Sigmoid colon (tissue), 7 donors: Measurements from ENCODE around the gene ZNF345. TPM values are rescaled to one million over a fixed set of nuclear protein-coding genes. Genes with fewer than 3 reads are reported as not detected.

Experiments used
- DNase-seq: peaks from one replicate; pipeline ENCODE4 v3.0.0-alpha.2; 2019
- H3K27ac ChIP-seq, 4 donors: fragments of 200-600 bp; sonication (generic); one replicate each; pipeline ENCODE4 v1.5.1; 2016 to 2019; ENCODE audit warnings: mild to moderate bottlenecking in 1 of 4
- H3K27me3 ChIP-seq, 3 donors: fragments of 200-600 bp; sonication (generic); one replicate each; pipeline ENCODE4 v1.5.1; 2019; ENCODE audit warnings: mild to moderate bottlenecking in 1 of 3
- H3K36me3 ChIP-seq, 4 donors: fragments of 200-600 bp; sonication (generic); one replicate each; pipeline ENCODE4 v1.5.1; 2016 to 2019
- H3K4me1 ChIP-seq, 4 donors: fragments of 200-600 bp; sonication (generic); one replicate each; pipeline ENCODE4 v1.5.1; 2017 to 2019
- H3K4me3 ChIP-seq, 4 donors: fragments of 200-600 bp; sonication (generic); one replicate each; pipeline ENCODE4 v1.5.1; 2017 to 2019; ENCODE audit warnings: mild to moderate bottlenecking in 2 of 4, moderate library complexity in 1 of 4
- H3K9me3 ChIP-seq, 4 donors: fragments of 200-600 bp in 3 of 4; sonication (generic) in 3 of 4; one replicate each; pipeline versions ENCODE4 v1.5.1 to v1.6.1; 2013 to 2019
- EP300 ChIP-seq, 4 donors: sonication (generic); formaldehyde crosslinking; IDR thresholded peaks; one replicate each; pipeline ENCODE4 v1.6.1; 2017; ENCODE audit warnings: antibody characterized with exemption in 4 of 4
- POLR2A ChIP-seq, 2 donors: fragments of 450-650 bp; IDR thresholded peaks; one replicate each; pipeline ENCODE4 v1.6.1; 2016; ENCODE audit warnings: antibody characterized with exemption in 2 of 2, mild to moderate bottlenecking in 2 of 2, moderate library complexity in 2 of 2
- POLR2AphosphoS5 ChIP-seq, 4 donors: sonication (generic); formaldehyde crosslinking; IDR thresholded peaks; one replicate each; pipeline ENCODE4 v1.6.1; 2017; ENCODE audit warnings: antibody characterized with exemption in 4 of 4
- WGBS, 2 donors: extraction: QIAGEN DNeasy Blood & Tissue Kit; methylation state at CpG; one replicate each; pipeline ENCODE4 v1.1.7; 2013; 5-methylcytosine and 5-hydroxymethylcytosine counted together
- intact Hi-C: fragments of 100-400 bp; cut with DNase I; formaldehyde crosslinking; loops from one replicate; pipeline ENCODE4 v1.15.1; 2023
- polyA plus RNA-seq, 3 donors: library from polyadenylated mRNA; stranded (reverse); fragments of 200-250 nt; gene quantifications; one replicate each; pipeline ENCODE4 v1.2.3, GENCODE V29; 2013
- total RNA-seq, 4 donors: library from RNA; depleted of rRNA; stranded (reverse); fragments of >200 nt; gene quantifications; one replicate each; pipeline ENCODE4 v1.1.0, GENCODE V29; 2016
- TF ChIP-seq, protein P1 (sequence below), 4 experiments: fragments of 450-650 bp in 3 of 4; fragments of 200-600 bp in 1 of 4; IDR thresholded peaks; one replicate each; pipeline ENCODE4 v1.5.1; 2016 to 2019; ENCODE audit warnings: antibody characterized with exemption in 4 of 4, mild to moderate bottlenecking in 3 of 4, moderate library complexity in 2 of 4
- donor health status: healthy with polysubstance abuse.
- donor health status: Bipolar disorder and iron deficiency.
- donor health status: healthy.

Gene ZNF345
- total and polyA plus RNA-seq, 7 donors = 0.69 to 13.0 (median 4.6) TPM

DNA sequence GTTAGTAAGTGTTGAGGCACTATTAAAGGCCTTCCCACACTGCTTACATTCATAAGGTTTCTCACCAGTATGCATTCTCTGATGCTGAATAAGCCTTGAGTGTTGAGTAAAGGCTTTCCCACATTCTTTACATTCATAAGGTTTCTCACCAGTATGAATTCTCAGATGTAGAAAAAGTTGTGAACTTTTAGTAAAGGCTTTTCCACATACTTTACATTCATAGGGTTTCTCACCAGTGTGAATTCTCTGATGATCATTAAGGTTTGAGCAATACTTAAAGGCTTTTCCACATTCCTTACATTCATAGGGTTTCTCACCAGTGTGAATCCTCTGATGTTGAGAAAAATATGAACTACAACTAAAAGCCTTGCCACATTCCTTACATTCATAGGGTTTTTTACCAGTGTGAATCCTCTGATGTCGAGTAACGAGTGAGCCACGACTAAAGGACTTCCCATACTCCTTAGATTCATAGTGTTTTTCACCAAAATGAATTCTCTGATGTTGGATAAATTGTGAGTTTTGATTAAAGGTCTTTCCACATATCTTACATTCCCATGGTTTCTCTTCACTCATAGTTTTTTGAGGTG lies 41.2 kb downstream of the ZNF345 start:
- Histone ChIP-seq H3K27me3 (no peaks in the 10 kb centered on the region), H3K4me1 (no peaks in the 10 kb centered on the region), H3K4me3 (no peak overlapping the region), H3K9me3 (peaks cover 52 to 98% (median 79%) of the 10 kb centered on the region in 4 donors), H3K36me3 (peaks cover 41 to 89% (median 67%) of the 10 kb centered on the region in 4 donors), H3K27ac (no peak overlapping the region)
- intact Hi-C loops = no loop called here
- 95 to 97% methylated on average over 3 of the region's 3 CpGs for WGBS, 2 donors
- TF ChIP-seq POLR2A (IDR thresholded peaks at IDR 0.05) = no peak
- TF ChIP-seq EP300 (IDR thresholded peaks at IDR 0.05) = no peak
- no peak for TF ChIP-seq POLR2AphosphoS5 (IDR thresholded peaks at IDR 0.05)
- TF ChIP-seq, protein P1, sequence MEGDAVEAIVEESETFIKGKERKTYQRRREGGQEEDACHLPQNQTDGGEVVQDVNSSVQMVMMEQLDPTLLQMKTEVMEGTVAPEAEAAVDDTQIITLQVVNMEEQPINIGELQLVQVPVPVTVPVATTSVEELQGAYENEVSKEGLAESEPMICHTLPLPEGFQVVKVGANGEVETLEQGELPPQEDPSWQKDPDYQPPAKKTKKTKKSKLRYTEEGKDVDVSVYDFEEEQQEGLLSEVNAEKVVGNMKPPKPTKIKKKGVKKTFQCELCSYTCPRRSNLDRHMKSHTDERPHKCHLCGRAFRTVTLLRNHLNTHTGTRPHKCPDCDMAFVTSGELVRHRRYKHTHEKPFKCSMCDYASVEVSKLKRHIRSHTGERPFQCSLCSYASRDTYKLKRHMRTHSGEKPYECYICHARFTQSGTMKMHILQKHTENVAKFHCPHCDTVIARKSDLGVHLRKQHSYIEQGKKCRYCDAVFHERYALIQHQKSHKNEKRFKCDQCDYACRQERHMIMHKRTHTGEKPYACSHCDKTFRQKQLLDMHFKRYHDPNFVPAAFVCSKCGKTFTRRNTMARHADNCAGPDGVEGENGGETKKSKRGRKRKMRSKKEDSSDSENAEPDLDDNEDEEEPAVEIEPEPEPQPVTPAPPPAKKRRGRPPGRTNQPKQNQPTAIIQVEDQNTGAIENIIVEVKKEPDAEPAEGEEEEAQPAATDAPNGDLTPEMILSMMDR (IDR thresholded peaks at IDR 0.05) = no peak
- DNase-seq = no peak

DNA sequence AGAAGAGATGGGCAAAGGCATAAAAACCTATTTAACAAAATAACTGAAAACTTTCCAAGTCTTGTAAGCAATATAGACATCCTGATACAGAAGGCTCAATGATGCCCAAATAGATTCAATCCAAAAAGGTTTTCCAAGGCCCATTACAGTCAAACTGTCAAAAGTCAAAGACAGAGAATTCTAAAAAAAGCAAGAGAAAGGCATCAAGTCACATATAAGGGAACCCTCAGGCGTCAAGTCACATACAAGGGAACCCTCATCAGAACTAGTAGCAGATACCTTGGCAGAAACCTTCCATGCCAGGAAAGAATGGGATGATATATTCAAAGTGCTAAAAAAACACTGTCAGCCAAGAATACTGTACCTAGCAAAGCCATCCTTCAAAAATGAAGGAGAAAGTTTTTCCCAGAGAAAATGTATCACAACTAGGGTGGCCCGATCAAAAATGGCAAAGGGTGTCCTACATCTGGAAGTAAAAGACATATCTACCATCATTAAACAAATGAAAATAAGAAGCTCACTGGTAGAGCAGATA lies 44.2 kb downstream of the ZNF345 start:
- no peak overlapping the region for H3K4me3 ChIP-seq
- TF ChIP-seq, protein P1 (IDR thresholded peaks at IDR 0.05) = no peak
- no peak for TF ChIP-seq POLR2AphosphoS5 (IDR thresholded peaks at IDR 0.05)
- TF ChIP-seq POLR2A (IDR thresholded peaks at IDR 0.05) = no peak
- TF ChIP-seq EP300 (IDR thresholded peaks at IDR 0.05) = no peak
- peaks cover 60 to 99% (median 80%) of the 10 kb centered on the region in 4 donors for H3K9me3 ChIP-seq
- no peak overlapping the region for H3K27ac ChIP-seq
- peaks cover 46 to 100% (median 87%) of the 10 kb centered on the region in 4 donors for H3K36me3 ChIP-seq
- H3K4me1 ChIP-seq = no peaks in the 10 kb centered on the region
- intact Hi-C loops = no loop called here
- WGBS, 2 donors = 95 to 97% methylated on average over 2 of the region's 2 CpGs
- DNase-seq = no peak
- no peaks in the 10 kb centered on the region for H3K27me3 ChIP-seq

DNA sequence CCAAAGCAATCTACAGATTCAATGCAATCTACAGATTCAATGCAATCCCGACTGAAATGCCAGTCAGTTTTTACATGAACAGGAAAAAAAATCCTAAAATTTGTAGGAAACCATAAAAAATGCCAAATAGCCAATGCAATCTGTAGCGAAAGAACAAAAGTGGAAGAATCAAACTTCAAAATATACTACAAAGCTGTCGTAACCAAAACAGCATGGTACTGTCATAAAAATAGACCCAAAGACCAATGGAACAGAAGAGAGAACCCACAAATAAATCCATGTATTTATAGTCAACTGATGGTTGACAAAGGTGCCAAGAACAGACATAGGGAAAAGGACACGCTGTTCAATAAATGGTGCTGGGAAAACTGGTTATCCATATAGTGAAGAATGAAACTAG lies 47.7 kb downstream of the ZNF345 start:
- peaks cover 27 to 100% (median 75%) of the 10 kb centered on the region in 4 donors for H3K36me3 ChIP-seq
- peaks cover 38 to 90% (median 58%) of the 10 kb centered on the region in 4 donors for H3K9me3 ChIP-seq
- WGBS, 2 donors = 96 to 97% methylated on average over 4 of the region's 4 CpGs
- no peak overlapping the region for H3K4me3 ChIP-seq
- TF ChIP-seq POLR2AphosphoS5 (IDR thresholded peaks at IDR 0.05) = no peak
- TF ChIP-seq, protein P1 (IDR thresholded peaks at IDR 0.05) = no peak
- no peak for TF ChIP-seq POLR2A (IDR thresholded peaks at IDR 0.05)
- no peak for TF ChIP-seq EP300 (IDR thresholded peaks at IDR 0.05)
- intact Hi-C loops = no loop called here
- DNase-seq = no peak
- no peak overlapping the region for H3K27ac ChIP-seq
- no peaks in the 10 kb centered on the region for H3K27me3 ChIP-seq
- no peaks in the 10 kb centered on the region for H3K4me1 ChIP-seq

DNA sequence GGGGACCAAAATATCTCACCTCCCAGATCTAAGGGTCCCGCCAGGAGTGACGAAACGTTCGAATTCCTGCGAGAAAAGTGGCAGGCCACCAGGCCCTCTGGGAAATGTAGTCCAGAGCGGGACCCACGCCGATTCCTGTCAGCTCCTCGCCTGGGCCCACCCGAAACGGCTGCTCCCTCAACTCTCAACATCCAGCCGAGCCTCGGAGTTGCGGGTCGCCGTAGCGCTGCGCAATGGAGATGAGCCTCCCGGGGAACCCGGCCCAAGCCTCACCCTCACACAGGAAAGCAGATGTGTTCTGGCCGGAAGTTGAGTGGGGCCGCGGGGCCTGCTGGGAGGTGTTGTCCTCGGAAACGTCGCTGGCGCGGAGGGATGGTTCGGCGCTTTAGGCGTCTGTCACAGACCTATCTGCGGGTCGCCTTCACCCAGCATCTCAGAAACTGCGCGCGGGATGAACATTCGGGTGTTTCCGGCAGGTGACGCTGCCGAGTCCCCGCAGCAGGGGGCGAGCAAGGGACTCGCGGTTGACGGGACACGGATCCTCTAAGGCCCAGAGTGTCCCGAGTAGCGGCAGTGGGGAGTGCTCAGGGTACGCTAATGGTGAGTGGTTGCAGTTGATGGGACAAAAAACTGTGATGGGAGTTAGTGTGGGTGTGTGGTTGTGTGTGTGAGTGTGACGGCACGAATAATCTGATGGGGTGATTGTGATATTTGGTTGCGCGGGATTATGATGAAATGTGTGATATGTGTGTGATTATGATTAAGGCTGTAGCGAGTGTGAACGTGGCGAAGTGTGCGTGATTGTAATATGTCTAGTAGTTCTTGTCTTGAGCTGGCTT lies 65.5 kb downstream of the ZNF345 start, which contains the start of the genes ZNF568 and ZNF829:
TSS of gene ZNF568 (plus strand) at position 341 of the 839 bp plus-strand sequence. CDS start 6,439 bp downstream, outside the sequence.
TSS of gene ZNF829 (minus strand) at position 300 of the 839 bp plus-strand sequence. CDS start 1,124 bp downstream, outside the sequence.
- Histone ChIP-seq H3K9me3 (peaks cover 0 to 10% (median 0%) of the 10 kb centered on the region in 4 donors), H3K36me3 (peaks cover 0 to 41% (median 9%) of the 10 kb centered on the region in 4 donors), H3K4me1 (peaks cover 0 to 18% (median 17%) of the 10 kb centered on the region in 4 donors), H3K27me3 (no peaks in the 10 kb centered on the region), H3K27ac (peak within 1 kb of the TSS; percentile 91 to 96 (median 93)), H3K4me3 (peak within 1 kb of the TSS; percentile 65 to 77 (median 68))
- TF ChIP-seq POLR2A (IDR thresholded peaks at IDR 0.05) (no peak), POLR2AphosphoS5 (IDR thresholded peaks at IDR 0.05) (peak; percentile 50 to 74 (median 67)), EP300 (IDR thresholded peaks at IDR 0.05) (no peak)
- TF ChIP-seq, protein P1 (IDR thresholded peaks at IDR 0.05) = peak in 3 of 4 experiments; percentile 38 to 56 (median 54)
- intact Hi-C loops = loop anchor here (2.0 to 10.0 kb wide), 6 partner anchors 56 to 541 kb away; partner anchors contain the start of genes ZFP14, ZNF345, ZNF383 and ZNF461
- peak; percentile 91 for DNase-seq
- 1% methylated on average over 57 of the region's 57 CpGs for WGBS, 2 donors
